ENCODE measurements around the gene DERL3. TPM values are rescaled to one million over a fixed set of nuclear protein-coding genes. Genes with fewer than 3 reads are reported as not detected.

The DERL3 gene
- total RNA-seq, 1 donor from 2014 or later = 3.8 TPM

GRCh38 chr22:23859201-23859600, 20.4 kb upstream of the DERL3 start:
- intact Hi-C loops (cut with DNase I) = no loop called here
- no peak for ATAC-seq
- no peak overlapping the region for H3K27ac ChIP-seq

GRCh38 chr22:23858484-23858815, 19.6 kb upstream of the DERL3 start:
- no peak for TF ChIP-seq CTCF (IDR thresholded peaks at IDR 0.05)
- Histone ChIP-seq H3K4me3 (peak overlapping the region; percentile 81), H3K27ac (no peak overlapping the region), H3K4me1 (peaks cover 6% of the 10 kb centered on the region), H3K9me3 (no peaks in the 10 kb centered on the region), H3K27me3 (no peaks in the 10 kb centered on the region), H3K36me3 (no peaks in the 10 kb centered on the region)
- ATAC-seq = no peak
- no peak for DNase-seq
- intact Hi-C loops (cut with DNase I) = no loop called here

More at GRCh38 chr22:23859201-23859600, 20.4 kb upstream of the DERL3 start:
- Histone ChIP-seq H3K4me1 (peaks cover 6% of the 10 kb centered on the region), H3K36me3 (no peaks in the 10 kb centered on the region), H3K27me3 (no peaks in the 10 kb centered on the region), H3K4me3 (no peak overlapping the region), H3K9me3 (no peaks in the 10 kb centered on the region)
- TF ChIP-seq CTCF (IDR thresholded peaks at IDR 0.05) = no peak
- no peak for DNase-seq

- intact Hi-C loops (cut with DNase I) = no loop called here
- TF ChIP-seq CTCF (IDR thresholded peaks at IDR 0.05) = peak; percentile 31
- Histone ChIP-seq H3K36me3 (no peaks in the 10 kb centered on the region), H3K27me3 (no peaks in the 10 kb centered on the region), H3K4me3 (peak within 1 kb of the TSS; percentile 81), H3K27ac (peak within 1 kb of the TSS; percentile 89), H3K4me1 (peaks cover 6% of the 10 kb centered on the region), H3K9me3 (no peaks in the 10 kb centered on the region)
- ATAC-seq = peak; percentile 97
- peak; percentile 99 for DNase-seq
Measured at GRCh38 chr22:23857606-23858483, 19.0 kb upstream of the DERL3 start, which contains the start of gene SLC2A11. TSS of gene SLC2A11 (plus strand) at chr22:23857875. CDS start at chr22:23858000, 125 bp downstream.

GRCh38 chr22:23856721-23857605, 18.2 kb upstream of the DERL3 start:
- Histone ChIP-seq H3K27ac (peak overlapping the region; percentile 89), H3K9me3 (no peaks in the 10 kb centered on the region), H3K4me1 (peaks cover 6% of the 10 kb centered on the region), H3K36me3 (no peaks in the 10 kb centered on the region), H3K27me3 (no peaks in the 10 kb centered on the region), H3K4me3 (peak overlapping the region; percentile 81)
- intact Hi-C loops (cut with DNase I) = no loop called here
- TF ChIP-seq CTCF (IDR thresholded peaks at IDR 0.05) = no peak
- peak; percentile 77 for DNase-seq
- peak; percentile 55 for ATAC-seq

GRCh38 chr22:23850136-23850611, 11.4 kb upstream of the DERL3 start:
- DNase-seq (no peak), ATAC-seq (no peak)
- intact Hi-C loops (cut with DNase I) = no loop called here
- no peak overlapping the region for H3K27ac ChIP-seq
- TF ChIP-seq CTCF (IDR thresholded peaks at IDR 0.05) = no peak
- H3K9me3 ChIP-seq = no peaks in the 10 kb centered on the region
- no peak overlapping the region for H3K4me3 ChIP-seq
- peaks cover 9% of the 10 kb centered on the region for H3K4me1 ChIP-seq
- H3K36me3 ChIP-seq = no peaks in the 10 kb centered on the region
- peaks cover 7% of the 10 kb centered on the region for H3K27me3 ChIP-seq
